GM23248 (cell line): ENCODE measurements around the gene HEPHL1. TPM values are rescaled to one million over a fixed set of nuclear protein-coding genes. Genes with fewer than 3 reads are reported as not detected.
A peak's percentile ranks its signal among the peaks of the same experiment; 100 is the strongest.
"Not testable (repeated sequence)": the region's sequence is repeated elsewhere in the genome, so short reads cannot be mapped to it uniquely, and the experiment has no call there.

Experiments
- DNase-seq: peaks from one replicate; pipeline ENCODE4 v3.0.0-alpha.2; 2015
- H2AFZ ChIP-seq: fragments of 200-600 bp; sonication (generic); 2 replicates; pipeline ENCODE4 v1.6.1; 2016; ENCODE audit warnings: antibody characterized with exemption
- H3F3A ChIP-seq: fragments of 200-600 bp; sonication (generic); 2 replicates; pipeline ENCODE4 v1.6.1; 2016; ENCODE audit warnings: mild to moderate bottlenecking, antibody characterized with exemption, mixed run types; ENCODE audit not compliant: insufficient read depth
- H3K27ac ChIP-seq: fragments of 200-600 bp; sonication (generic); 2 replicates; pipeline ENCODE4 v1.5.1; 2016; ENCODE audit warnings: mild to moderate bottlenecking
- H3K27me3 ChIP-seq: fragments of 200-600 bp; sonication (generic); replicated peaks from 2 replicates; pipeline ENCODE4 v1.6.1; 2016; ENCODE audit warnings: mild to moderate bottlenecking; ENCODE audit not compliant: insufficient read depth
- H3K36me3 ChIP-seq: fragments of 200-600 bp; sonication (generic); 2 replicates; pipeline ENCODE4 v1.6.1; 2016; ENCODE audit warnings: low read depth, mild to moderate bottlenecking
- H3K4me1 ChIP-seq: fragments of 200-600 bp; sonication (generic); 2 replicates; pipeline ENCODE4 v1.6.1; 2016; ENCODE audit warnings: mild to moderate bottlenecking; ENCODE audit not compliant: insufficient read depth
- H3K4me2 ChIP-seq: fragments of 200-600 bp; sonication (generic); one replicate; pipeline ENCODE4 v1.6.1; 2016; ENCODE audit warnings: mild to moderate bottlenecking; ENCODE audit not compliant: unreplicated experiment
- H3K4me3 ChIP-seq: fragments of 200-600 bp; sonication (generic); 2 replicates; pipeline ENCODE4 v1.5.1; 2016; ENCODE audit warnings: mild to moderate bottlenecking
- H3K79me2 ChIP-seq: fragments of 200-600 bp; sonication (generic); 2 replicates; pipeline ENCODE4 v1.6.1; 2016; ENCODE audit warnings: mild to moderate bottlenecking; ENCODE audit not compliant: insufficient read depth
- H3K9ac ChIP-seq: fragments of 200-600 bp; sonication (generic); 2 replicates; pipeline ENCODE4 v1.6.1; 2016; ENCODE audit warnings: mild to moderate bottlenecking
- H3K9me2 ChIP-seq: fragments of 200-600 bp; sonication (generic); 2 replicates; pipeline ENCODE4 v1.6.1; 2016; ENCODE audit warnings: mixed run types, mild to moderate bottlenecking, moderate library complexity; ENCODE audit not compliant: insufficient read depth
- H3K9me3 ChIP-seq: fragments of 200-600 bp; sonication (generic); one replicate; pipeline ENCODE4 v1.6.1; 2017; ENCODE audit warnings: low read depth
- H4K20me1 ChIP-seq: fragments of 200-600 bp; sonication (generic); 2 replicates; pipeline ENCODE4 v1.6.0; 2016; ENCODE audit not compliant: insufficient read depth
- EZH2 ChIP-seq: fragments of 200-600 bp; sonication (generic); IDR thresholded peaks from 2 replicates; pipeline ENCODE4 v1.6.1; 2018; ENCODE audit warnings: antibody characterized with exemption, mild to moderate bottlenecking; ENCODE audit not compliant: insufficient read depth, poor library complexity, severe bottlenecking
- EZH2phosphoT487 ChIP-seq: fragments of 200-600 bp; sonication (generic); IDR thresholded peaks from 2 replicates; pipeline ENCODE4 v1.6.1; 2018; ENCODE audit warnings: antibody characterized with exemption, moderate library complexity, mild to moderate bottlenecking, low read depth; ENCODE audit not compliant: insufficient read depth
- WGBS, 2 experiments: methylation state at CpG; one replicate each; pipeline ENCODE4 v1.1.6; 2015 to 2017; ENCODE audit warnings: low lambda C conversion rate in 2 of 2, low coverage in 1 of 2; ENCODE audit errors: missing lambda C conversion rate in 2 of 2; 5-methylcytosine and 5-hydroxymethylcytosine counted together
- in situ Hi-C: fragments of 300-500 bp; cut with MboI; formaldehyde crosslinking; loops from 2 replicates; pipeline ENCODE4 v1.15.0; 2020
- polyA plus RNA-seq: library from polyadenylated mRNA; unstranded; fragments of >200 nt; fragmentation: Nextera tagmentation; extraction: Ambion mirVana; gene quantifications from 2 replicates; pipeline ENCODE4 v1.2.1, GENCODE V29; 2016
- total RNA-seq: library from RNA; depleted of rRNA; stranded (reverse); fragments of >200 nt; shearing (Covaris generic); gene quantifications from 2 replicates; pipeline ENCODE4 v1.2.3, GENCODE V29; 2014

Gene HEPHL1
- total and polyA plus RNA-seq, 2 experiments from 2014 or later, result not detected

- TF ChIP-seq EZH2 (no peak), EZH2phosphoT487 (no peak)
- no peak for DNase-seq
- H3K4me3 ChIP-seq, result no peak overlapping the region
- no peaks in the 10 kb centered on the region for H3K9me2 ChIP-seq
- no peak overlapping the region for H3K4me2 ChIP-seq
- H3K4me1 ChIP-seq, result no peaks in the 10 kb centered on the region
- no peaks in the 10 kb centered on the region for H3K9me3 ChIP-seq
- in situ Hi-C loops, result no loop called here
- H3K27me3 ChIP-seq, result no peaks in the 10 kb centered on the region
- 88 to 89% methylated on average over 3 of the region's 3 CpGs for WGBS, 2 experiments
- H2AFZ ChIP-seq, result no peak overlapping the region
- no peaks in the 10 kb centered on the region for H3F3A ChIP-seq
- no peaks in the 10 kb centered on the region for H3K36me3 ChIP-seq
- H4K20me1 ChIP-seq, result no peaks in the 10 kb centered on the region
- H3K9ac ChIP-seq, result no peak overlapping the region
- H3K27ac ChIP-seq, result no peak overlapping the region
- no peaks in the 10 kb centered on the region for H3K79me2 ChIP-seq
Measured at GRCh38 chr11:94111241-94111640, 90.1 kb downstream of the HEPHL1 start.

GRCh38 chr11:94111660-94112059, 90.5 kb downstream of the HEPHL1 start:
- DNase-seq, result no peak
- no peaks in the 10 kb centered on the region for H3K9me3 ChIP-seq
- WGBS, 2 experiments, result 25 to 27% methylated on average over 3 of the region's 3 CpGs
- no peaks in the 10 kb centered on the region for H3K9me2 ChIP-seq
- TF ChIP-seq EZH2, result no peak
- no peak for TF ChIP-seq EZH2phosphoT487
- H3K27ac ChIP-seq, result no peak overlapping the region
- H3K27me3 ChIP-seq, result no peaks in the 10 kb centered on the region
- no peak overlapping the region for H3K4me2 ChIP-seq
- H3K4me1 ChIP-seq, result no peaks in the 10 kb centered on the region
- no peaks in the 10 kb centered on the region for H3K79me2 ChIP-seq
- no peak overlapping the region for H3K4me3 ChIP-seq
- H4K20me1 ChIP-seq, result no peaks in the 10 kb centered on the region
- no peak overlapping the region for H2AFZ ChIP-seq
- H3K36me3 ChIP-seq, result no peaks in the 10 kb centered on the region
- in situ Hi-C loops, result no loop called here
- no peak overlapping the region for H3K9ac ChIP-seq
- H3F3A ChIP-seq, result no peaks in the 10 kb centered on the region

- no peaks in the 10 kb centered on the region for H3K27me3 ChIP-seq
- in situ Hi-C loops, result no loop called here
- no peaks in the 10 kb centered on the region for H3K79me2 ChIP-seq
- H3K9me2 ChIP-seq, result no peaks in the 10 kb centered on the region
- no peaks in the 10 kb centered on the region for H3K9me3 ChIP-seq
- no peaks in the 10 kb centered on the region for H4K20me1 ChIP-seq
- TF ChIP-seq EZH2phosphoT487, result no peak
- no peak for TF ChIP-seq EZH2
- DNase-seq, result no peak
- H2AFZ ChIP-seq, result no peak overlapping the region
- WGBS, 2 experiments, result 0 to 8% methylated on average over 1 of the region's 1 CpG
- H3K4me2 ChIP-seq, result no peak overlapping the region
- H3K36me3 ChIP-seq, result no peaks in the 10 kb centered on the region
- H3K9ac ChIP-seq, result no peak overlapping the region
- no peaks in the 10 kb centered on the region for H3K4me1 ChIP-seq
- H3K27ac ChIP-seq, result no peak overlapping the region
- H3K4me3 ChIP-seq, result no peak overlapping the region
- H3F3A ChIP-seq, result no peaks in the 10 kb centered on the region
Measured at GRCh38 chr11:94112206-94112953, 91.2 kb downstream of the HEPHL1 start.

GRCh38 chr11:94117197-94117574, 96.0 kb downstream of the HEPHL1 start:
- Histone ChIP-seq H3K36me3 (no peaks in the 10 kb centered on the region), H3K4me3 (no peak overlapping the region), H3F3A (no peaks in the 10 kb centered on the region), H4K20me1 (no peaks in the 10 kb centered on the region), H3K4me1 (no peaks in the 10 kb centered on the region; the same call in 1 of the 2 replicates), H3K9me3 (no peaks in the 10 kb centered on the region), H2AFZ (no peak overlapping the region), H3K27ac (no peak overlapping the region), H3K4me2 (no peak overlapping the region), H3K9ac (no peak overlapping the region), H3K9me2 (no peaks in the 10 kb centered on the region), H3K27me3 (no peaks in the 10 kb centered on the region), H3K79me2 (no peaks in the 10 kb centered on the region)
- WGBS, 2 experiments, result 88 to 100% methylated on average over 1 of the region's 1 CpG
- in situ Hi-C loops, result no loop called here
- DNase-seq, result no peak
- TF ChIP-seq EZH2phosphoT487, result no peak
- no peak for TF ChIP-seq EZH2

- in situ Hi-C loops, result no loop called here
- no peaks in the 10 kb centered on the region for H3K36me3 ChIP-seq
- H3K4me1 ChIP-seq, result no peaks in the 10 kb centered on the region; the same call in 1 of the 2 replicates
- H3K4me2 ChIP-seq, result no peak overlapping the region
- no peaks in the 10 kb centered on the region for H3K79me2 ChIP-seq
- no peak for TF ChIP-seq EZH2
- TF ChIP-seq EZH2phosphoT487, result no peak
- H3K9me2 ChIP-seq, result no peaks in the 10 kb centered on the region
- no peaks in the 10 kb centered on the region for H3F3A ChIP-seq
- no peak overlapping the region for H3K4me3 ChIP-seq
- DNase-seq, result peak; percentile 25
- no peaks in the 10 kb centered on the region for H3K9me3 ChIP-seq
- no peak overlapping the region for H3K27ac ChIP-seq
- no peaks in the 10 kb centered on the region for H4K20me1 ChIP-seq
- H3K9ac ChIP-seq, result no peak overlapping the region
- H3K27me3 ChIP-seq, result no peaks in the 10 kb centered on the region
- H2AFZ ChIP-seq, result no peak overlapping the region
Measured at GRCh38 chr11:94117871-94118270, 96.7 kb downstream of the HEPHL1 start.

GRCh38 chr11:94119676-94120075, 98.5 kb downstream of the HEPHL1 start:
- H3K9ac ChIP-seq, H3K36me3 ChIP-seq, H3K27ac ChIP-seq, H2AFZ ChIP-seq, H3F3A ChIP-seq, H3K27me3 ChIP-seq, H3K9me2 ChIP-seq, in situ Hi-C loops, H3K79me2 ChIP-seq, H4K20me1 ChIP-seq, H3K4me1 ChIP-seq, DNase-seq, H3K9me3 ChIP-seq, H3K4me2 ChIP-seq, H3K4me3 ChIP-seq: not testable (repeated sequence)
- WGBS, 2 experiments, result 82% methylated on average over 6 of the region's 6 CpGs

- H3K9me2 ChIP-seq, H2AFZ ChIP-seq, H3K36me3 ChIP-seq, H3K27me3 ChIP-seq, H3K4me2 ChIP-seq, H3F3A ChIP-seq, in situ Hi-C loops, H3K9me3 ChIP-seq, H3K27ac ChIP-seq, H3K4me3 ChIP-seq, H4K20me1 ChIP-seq, H3K4me1 ChIP-seq, H3K9ac ChIP-seq, H3K79me2 ChIP-seq, DNase-seq: not testable (repeated sequence)
- WGBS, 2 experiments, result 79 to 95% methylated on average over 2 of the region's 2 CpGs
Measured at GRCh38 chr11:94120516-94120915, 99.4 kb downstream of the HEPHL1 start.
